Stimulated activated CD4-positive, alpha-beta T cell treated with anti-CD3 and anti-CD28 coated beads, Interleukin-1b, Interleukin-23, amount 100 ng/mL, for 1 hour (primary cell): Measurements from ENCODE around the gene ALLC.
"Not testable (repeated sequence)": the region's sequence is repeated elsewhere in the genome, so short reads cannot be mapped to it uniquely, and the experiment has no call there.

Source experiments
- DNase-seq, 2 donors: peaks; one replicate each; pipeline ENCODE4 v3.0.0-alpha.2; 2020; ENCODE audit warnings: low read depth in 2 of 2

Gene ALLC

GRCh38 chr2:3654531-3655225 lies 3.3 kb upstream of the ALLC start:
- no peak for DNase-seq

GRCh38 chr2:3655871-3656761 lies 1.9 kb upstream of the ALLC start:
- DNase-seq, result no peak

- DNase-seq, result no peak
Observed at GRCh38 chr2:3656762-3657721, 958 bp upstream of the ALLC start.

DNA sequence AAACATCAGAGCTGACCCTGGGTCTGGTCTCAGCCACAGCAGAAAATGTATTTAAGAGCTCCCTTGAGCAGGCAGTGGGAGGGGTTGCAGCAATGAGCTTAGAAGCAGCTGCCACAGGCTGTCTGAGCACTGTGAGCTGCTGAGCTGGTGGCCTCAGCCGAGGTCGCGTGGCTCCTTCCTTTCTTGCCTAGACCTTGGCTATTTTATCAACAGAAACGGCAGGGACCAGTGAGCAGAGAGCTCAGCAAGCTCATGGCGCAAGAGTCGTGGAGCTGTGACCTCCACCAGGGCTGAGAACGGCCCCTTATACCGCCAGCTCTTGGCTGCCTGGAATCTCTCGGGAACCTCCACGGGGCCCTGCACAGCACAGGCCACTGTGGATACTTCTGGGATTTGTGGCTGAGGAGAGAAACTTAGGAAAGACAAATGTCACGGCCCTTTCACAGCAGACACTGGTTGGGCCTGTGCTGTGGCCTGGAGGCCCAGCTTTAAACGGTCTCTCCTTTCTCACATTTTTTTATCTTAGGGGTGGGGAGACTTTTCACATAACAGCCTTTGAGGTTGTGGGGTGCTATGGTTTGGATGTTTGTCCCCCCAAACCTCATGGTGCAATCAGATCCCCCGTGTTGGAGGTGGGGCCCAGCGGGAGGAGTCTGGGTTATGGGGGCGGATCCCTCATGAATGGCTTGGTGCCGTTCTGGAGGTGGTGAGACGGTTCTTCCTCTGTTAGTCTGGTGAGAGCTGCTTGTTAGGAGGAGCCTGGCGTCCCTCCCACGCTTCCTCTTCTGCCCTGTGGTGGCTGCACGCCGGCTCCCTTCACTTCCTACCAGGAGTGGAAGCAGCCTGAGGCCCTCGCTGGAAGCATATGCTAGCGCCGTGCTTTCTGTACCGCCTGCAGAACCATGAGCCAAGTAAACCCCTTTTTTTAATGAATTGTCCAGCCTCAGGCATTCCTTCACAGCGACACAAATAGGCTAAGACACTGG lies 1.7 kb downstream of the ALLC start:
- no peak for DNase-seq

- not testable (repeated sequence) for DNase-seq
Observed at GRCh38 chr2:3660640-3661039, 2.6 kb downstream of the ALLC start.

DNA sequence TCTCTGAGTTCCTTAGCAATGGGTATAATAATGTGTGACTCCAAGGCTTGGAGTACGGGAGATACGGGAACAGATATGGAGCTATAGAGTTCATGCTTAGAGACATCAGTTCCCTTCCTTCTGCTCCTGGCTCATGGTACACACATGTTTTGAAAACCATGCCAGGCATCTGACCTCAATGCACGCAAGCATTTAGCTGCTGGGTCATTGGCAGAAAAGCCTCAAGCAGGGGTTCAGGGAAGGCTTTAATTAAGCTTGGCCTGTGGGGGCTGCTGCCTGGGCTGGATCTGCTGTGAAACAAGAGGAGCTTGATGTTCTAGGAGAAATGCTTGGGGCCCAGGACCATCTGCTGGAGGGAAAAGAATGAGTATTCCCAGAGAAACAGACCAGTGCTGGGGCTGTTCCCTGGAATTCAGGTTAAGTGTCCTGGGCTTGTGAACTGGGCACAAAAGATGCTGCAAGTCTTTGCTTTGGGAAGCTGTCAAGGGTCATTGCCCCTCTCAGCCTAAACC lies 3.2 kb downstream of the ALLC start:
- DNase-seq, result no peak

- no peak for DNase-seq
Observed at GRCh38 chr2:3662239-3662638, 4.2 kb downstream of the ALLC start.

DNA sequence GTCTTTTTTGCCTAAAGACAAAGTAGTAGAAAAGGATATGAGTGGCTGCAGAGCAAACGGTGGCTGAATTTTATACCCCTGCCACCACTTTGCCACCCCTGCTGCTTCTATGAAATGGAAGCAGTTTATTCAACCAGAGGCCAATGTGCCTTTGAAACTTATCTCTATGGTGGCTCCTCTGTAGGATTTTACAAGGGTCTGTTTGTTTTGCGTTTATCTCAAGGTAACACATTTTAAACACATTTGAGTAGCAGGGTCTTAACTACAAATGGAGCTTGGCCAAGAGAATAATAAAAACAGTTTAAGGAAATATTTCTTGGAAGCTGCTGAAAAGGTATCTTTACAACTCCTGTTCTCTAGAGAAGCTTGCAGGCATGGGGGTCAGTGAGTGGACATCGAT lies 6.1 kb downstream of the ALLC start:
- no peak for DNase-seq

- DNase-seq, result no peak
Observed at GRCh38 chr2:3664925-3665324, 6.9 kb downstream of the ALLC start.

- no peak for DNase-seq
Observed at GRCh38 chr2:3665886-3666612, 8.0 kb downstream of the ALLC start.

DNA sequence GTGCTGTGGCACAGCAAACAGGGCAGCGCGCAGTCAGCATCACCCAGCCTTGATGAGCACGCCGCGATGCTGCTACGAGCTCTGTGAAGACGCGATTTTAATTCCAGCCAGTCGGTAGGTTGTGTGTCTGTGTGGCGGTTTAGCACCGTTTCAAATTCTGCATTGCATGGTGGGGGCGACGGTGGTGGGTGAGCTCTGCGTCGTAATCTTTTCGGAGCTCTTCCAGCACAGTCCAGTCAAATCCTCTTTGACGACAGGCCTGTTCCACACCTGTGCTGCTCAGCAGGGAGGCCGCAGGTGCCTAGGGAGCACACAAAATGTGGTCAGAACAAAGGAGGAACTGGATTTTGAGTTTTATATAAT lies 8.6 kb downstream of the ALLC start:
- DNase-seq, result no peak

GRCh38 chr2:3667151-3667631 lies 9.2 kb downstream of the ALLC start:
- no peak for DNase-seq

DNA sequence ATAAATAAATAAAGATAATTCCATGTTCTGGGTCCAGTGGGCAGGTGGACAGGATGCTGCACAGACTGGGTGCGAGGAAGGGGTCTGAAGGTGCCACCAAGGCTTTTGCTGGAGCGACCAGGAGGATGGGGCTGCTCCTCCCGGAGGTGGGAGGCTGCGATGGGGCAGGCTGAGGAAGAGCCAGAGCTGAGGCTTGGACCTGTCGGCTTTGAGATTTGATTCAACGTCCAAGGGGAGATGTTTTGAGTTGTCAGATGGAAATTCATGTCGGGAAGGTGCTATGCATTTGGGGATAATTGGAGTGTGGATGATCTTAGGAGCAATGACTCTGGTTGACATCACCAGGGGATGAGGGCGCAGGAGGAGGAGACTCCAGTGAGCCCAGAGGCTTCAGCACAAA lies 11.7 kb downstream of the ALLC start:
- no peak for DNase-seq

- no peak for DNase-seq
Observed at GRCh38 chr2:3670376-3670775, 12.4 kb downstream of the ALLC start.

DNA sequence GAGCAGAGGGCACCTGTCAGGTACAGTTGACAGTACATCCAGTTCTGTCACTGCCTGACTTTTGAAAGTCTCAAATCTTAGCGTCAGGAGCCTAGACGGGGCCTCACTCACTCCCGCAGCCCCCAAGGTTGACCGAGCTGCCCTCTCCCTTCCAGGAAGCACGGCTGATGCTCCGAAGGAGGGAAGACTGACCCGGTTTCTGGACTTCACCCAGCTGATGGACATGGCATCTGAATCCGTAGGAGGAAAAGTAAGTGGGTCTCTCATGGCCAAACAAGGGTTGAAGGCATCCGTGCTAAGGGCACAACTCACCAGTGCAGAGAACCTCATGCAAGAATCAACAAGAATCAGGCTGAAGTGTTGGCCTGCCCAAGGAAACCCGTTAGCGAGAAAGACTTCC lies 12.9 kb downstream of the ALLC start:
- DNase-seq, result no peak

- no peak for DNase-seq
Observed at GRCh38 chr2:3672861-3673678, 15.1 kb downstream of the ALLC start.

DNA sequence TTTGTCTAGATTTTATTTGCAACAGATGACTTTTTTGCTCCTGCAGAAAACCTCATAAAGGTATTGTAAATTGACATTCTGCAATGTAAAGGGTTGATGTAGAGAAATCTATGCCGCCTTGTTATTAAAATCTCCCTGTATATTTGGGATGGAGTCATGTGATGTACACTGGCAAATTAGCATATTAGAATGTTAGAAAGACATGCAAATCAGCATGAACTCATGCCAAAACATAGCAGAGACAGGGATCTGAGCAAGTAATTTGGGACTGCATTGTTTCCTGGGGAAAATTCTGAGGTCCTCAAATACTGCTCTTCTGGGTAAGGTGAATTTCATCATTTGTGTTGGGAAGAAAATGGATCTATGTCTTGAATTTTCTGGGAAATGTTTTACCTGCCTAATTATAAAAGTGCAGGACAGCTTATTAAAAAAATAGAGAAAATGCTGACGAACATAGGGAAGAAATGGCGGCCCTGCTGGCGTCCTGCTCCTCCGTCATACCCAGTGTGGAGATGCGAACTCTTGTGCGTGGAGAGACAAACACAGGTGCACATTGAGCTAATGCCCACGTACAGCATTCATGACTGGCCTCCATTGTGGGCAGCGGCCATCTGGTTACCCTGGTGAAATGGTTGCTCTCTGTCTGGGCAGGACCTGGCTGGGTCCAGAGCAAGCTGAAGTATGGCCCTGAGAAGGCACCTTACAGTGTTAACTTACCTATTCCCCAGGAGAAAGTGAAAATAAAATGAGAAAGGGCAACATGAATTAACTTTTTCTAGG lies 16.3 kb downstream of the ALLC start:
- DNase-seq, result no peak

GRCh38 chr2:3675687-3676086 lies 17.7 kb downstream of the ALLC start:
- no peak for DNase-seq
